ENCODE measurements around the gene CCS.

Gene CCS

GRCh38 chr11:66568124-66568916 lies 24.7 kb upstream of the CCS start, which contains the start of gene CTSF:
Gene CTSF, minus strand, starts transcription at chr11:66568606. Its CDS starts 120 bp downstream, at chr11:66568486.
- TF ChIP-seq, protein P1, sequence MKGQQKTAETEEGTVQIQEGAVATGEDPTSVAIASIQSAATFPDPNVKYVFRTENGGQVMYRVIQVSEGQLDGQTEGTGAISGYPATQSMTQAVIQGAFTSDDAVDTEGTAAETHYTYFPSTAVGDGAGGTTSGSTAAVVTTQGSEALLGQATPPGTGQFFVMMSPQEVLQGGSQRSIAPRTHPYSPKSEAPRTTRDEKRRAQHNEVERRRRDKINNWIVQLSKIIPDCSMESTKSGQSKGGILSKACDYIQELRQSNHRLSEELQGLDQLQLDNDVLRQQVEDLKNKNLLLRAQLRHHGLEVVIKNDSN (IDR thresholded peaks at IDR 0.05), result peak; percentile 91
- TF ChIP-seq EP300 (IDR thresholded peaks at IDR 0.05; ENCODE audit: borderline replicate concordance) (no peak), TAF1 (IDR thresholded peaks at IDR 0.05; ENCODE audit: low read depth) (peak; percentile 30; the same call in 1 of the 2 replicates), MAX (IDR thresholded peaks at IDR 0.05) (peak; percentile 100), CREB1 (IDR thresholded peaks at IDR 0.05; ENCODE audit: low read depth) (no peak), FOXM1 (IDR thresholded peaks at IDR 0.05; ENCODE audit: borderline replicate concordance, low read depth) (no peak), ZBTB7A (IDR thresholded peaks at IDR 0.05; ENCODE audit: low read depth) (peak; percentile 50; the same call in 1 of the 2 replicates)

GRCh38 chr11:66569076-66569475 lies 23.9 kb upstream of the CCS start:
- no peak for TF ChIP-seq RAD21 (IDR thresholded peaks at IDR 0.05; ENCODE audit: low read depth)
- TF ChIP-seq NFIC (IDR thresholded peaks at IDR 0.05), result no peak
- TF ChIP-seq MAX (IDR thresholded peaks at IDR 0.05), result no peak
- TF ChIP-seq REST (IDR thresholded peaks at IDR 0.05; ENCODE audit: low read depth), result no peak
- TF ChIP-seq TCF12 (IDR thresholded peaks at IDR 0.05; ENCODE audit: low read depth), result no peak
- no peak for TF ChIP-seq TAF1 (IDR thresholded peaks at IDR 0.05; ENCODE audit: low read depth)
- TF ChIP-seq FOXM1 (IDR thresholded peaks at IDR 0.05; ENCODE audit: borderline replicate concordance, low read depth), result no peak
- no peak for TF ChIP-seq CREB1 (IDR thresholded peaks at IDR 0.05; ENCODE audit: low read depth)
- no peak for TF ChIP-seq EGR1 (IDR thresholded peaks at IDR 0.05)
- TF ChIP-seq, protein P1 (IDR thresholded peaks at IDR 0.05), result no peak
- TF ChIP-seq EP300 (IDR thresholded peaks at IDR 0.05; ENCODE audit: borderline replicate concordance), result no peak
- TF ChIP-seq ZBTB7A (IDR thresholded peaks at IDR 0.05; ENCODE audit: low read depth), result no peak
- TF ChIP-seq CEBPB (IDR thresholded peaks at IDR 0.05), result no peak
- TF ChIP-seq TEAD4 (IDR thresholded peaks at IDR 0.05), result no peak
- TF ChIP-seq YY1 (IDR thresholded peaks at IDR 0.05; ENCODE audit: low read depth), result no peak

- TF ChIP-seq, protein P1 (IDR thresholded peaks at IDR 0.05), result no peak
- TF ChIP-seq NFIC (IDR thresholded peaks at IDR 0.05), result no peak
Measured at GRCh38 chr11:66570079-66570849, 22.7 kb upstream of the CCS start.

GRCh38 chr11:66570850-66571180 lies 22.2 kb upstream of the CCS start:
- TF ChIP-seq CREB1 (IDR thresholded peaks at IDR 0.05; ENCODE audit: low read depth) (no peak), EGR1 (IDR thresholded peaks at IDR 0.05) (no peak), TCF12 (IDR thresholded peaks at IDR 0.05; ENCODE audit: low read depth) (no peak), MAX (IDR thresholded peaks at IDR 0.05) (no peak), RAD21 (IDR thresholded peaks at IDR 0.05; ENCODE audit: low read depth) (no peak), TAF1 (IDR thresholded peaks at IDR 0.05; ENCODE audit: low read depth) (no peak), CEBPB (IDR thresholded peaks at IDR 0.05) (no peak)

DNA sequence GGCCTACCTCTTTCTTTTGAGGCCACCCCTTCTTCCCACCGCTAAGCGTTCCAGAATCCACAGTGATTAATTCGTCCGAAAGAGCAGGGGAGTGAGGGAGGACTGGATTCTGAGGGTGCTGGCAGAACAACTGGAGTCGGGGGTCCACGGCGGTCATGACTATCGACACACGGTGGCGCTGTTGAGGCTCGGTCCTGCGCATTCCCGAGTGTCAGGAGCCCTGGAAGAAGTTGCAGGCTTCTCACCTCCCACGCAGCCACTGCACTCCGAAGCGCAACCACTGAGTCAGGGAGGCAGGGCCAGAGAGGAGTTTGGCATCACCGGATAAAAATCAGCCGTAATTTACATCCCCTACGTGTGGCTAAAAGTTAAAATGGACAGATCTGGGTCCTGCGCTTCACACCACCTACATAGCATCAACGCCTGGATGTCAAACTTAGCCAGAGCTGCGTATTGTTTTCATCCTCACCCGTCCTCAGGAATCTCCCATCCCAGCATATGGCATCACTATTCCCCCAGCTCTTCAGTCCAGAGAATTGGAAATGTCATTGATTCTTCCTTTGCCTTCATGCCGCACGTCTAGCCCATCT lies 13.9 kb upstream of the CCS start:
- no peak for TF ChIP-seq TCF12 (IDR thresholded peaks at IDR 0.05; ENCODE audit: low read depth)
- TF ChIP-seq RAD21 (IDR thresholded peaks at IDR 0.05; ENCODE audit: low read depth), result peak; percentile 73
- peak; percentile 46; the same call in 1 of the 2 replicates for TF ChIP-seq EGR1 (IDR thresholded peaks at IDR 0.05)
- peak; percentile 7; the same call in 1 of the 2 replicates for TF ChIP-seq TEAD4 (IDR thresholded peaks at IDR 0.05)
- TF ChIP-seq MAX (IDR thresholded peaks at IDR 0.05), result peak; percentile 48
- TF ChIP-seq REST (IDR thresholded peaks at IDR 0.05; ENCODE audit: low read depth), result no peak
